Astrocyte (in vitro differentiated cells and primary cell): Measurements from ENCODE around the gene DLG1. TPM values are rescaled to one million over a fixed set of nuclear protein-coding genes. Genes with fewer than 3 reads are reported as not detected.

ENCODE experiments used
- DNase-seq: peaks from one replicate; pipeline ENCODE4 v3.0.0-alpha.2; 2010; ENCODE audit warnings: low read depth
- FAIRE-seq: peaks from 2 replicates; lab custom pipeline; 2011; peaks lifted over from hg19 to GRCh38; lab: Jason Lieb, UNC
- H2AFZ ChIP-seq: 2 replicates; pipeline ENCODE4 v1.6.0; 2012; ENCODE audit warnings: low read depth, low read length, inconsistent platforms
- H3K27ac ChIP-seq: 2 replicates; pipeline ENCODE4 v1.5.1; 2011; ENCODE audit warnings: low read depth, low read length, inconsistent platforms
- H3K27me3 ChIP-seq: 2 replicates; pipeline ENCODE4 v1.6.0; 2011; ENCODE audit warnings: low read length, inconsistent platforms; ENCODE audit not compliant: insufficient read depth
- H3K36me3 ChIP-seq: 2 replicates; pipeline ENCODE4 v1.5.1; 2011; ENCODE audit warnings: low read length, inconsistent platforms; ENCODE audit not compliant: insufficient read depth
- H3K4me1 ChIP-seq: 2 replicates; pipeline ENCODE4 v1.5.1; 2011; ENCODE audit warnings: low read length, inconsistent platforms; ENCODE audit not compliant: insufficient read depth
- H3K4me2 ChIP-seq: 2 replicates; pipeline ENCODE4 v1.6.0; 2012; ENCODE audit warnings: low read length, inconsistent platforms
- H3K4me3 ChIP-seq: 2 replicates; pipeline ENCODE4 v1.5.1; 2011; ENCODE audit warnings: low read depth, mild to moderate bottlenecking, low read length, inconsistent platforms; ENCODE audit not compliant: insufficient read depth
- H3K79me2 ChIP-seq: 2 replicates; pipeline ENCODE4 v1.6.0; 2012; ENCODE audit warnings: mild to moderate bottlenecking, low read length, inconsistent platforms; ENCODE audit not compliant: insufficient read depth
- H3K9ac ChIP-seq: 2 replicates; pipeline ENCODE4 v1.6.0; 2012; ENCODE audit warnings: mild to moderate bottlenecking, low read length, inconsistent platforms
- H3K9me3 ChIP-seq: 2 replicates; pipeline ENCODE4 v1.5.1; 2012; ENCODE audit warnings: low read depth, mild to moderate bottlenecking, low read length, inconsistent platforms; ENCODE audit not compliant: insufficient read depth
- H4K20me1 ChIP-seq: 2 replicates; pipeline ENCODE4 v1.6.0; 2012; ENCODE audit warnings: low read length, inconsistent platforms; ENCODE audit not compliant: insufficient read depth
- H3K27ac Mint-ChIP-seq: one replicate; pipeline ENCODE4 v1.8.0; 2021; ENCODE audit warnings: mild to moderate bottlenecking, mixed read lengths; ENCODE audit not compliant: unreplicated experiment
- H3K27me3 Mint-ChIP-seq: one replicate; pipeline ENCODE4 v1.8.0; 2021; ENCODE audit warnings: low read depth, mixed read lengths; ENCODE audit not compliant: unreplicated experiment
- H3K36me3 Mint-ChIP-seq: one replicate; pipeline ENCODE4 v1.8.0; 2021; ENCODE audit warnings: low read depth, mixed read lengths; ENCODE audit not compliant: unreplicated experiment
- H3K4me1 Mint-ChIP-seq: one replicate; pipeline ENCODE4 v1.8.0; 2021; ENCODE audit warnings: low read depth, mixed read lengths; ENCODE audit not compliant: unreplicated experiment
- H3K4me3 Mint-ChIP-seq: one replicate; pipeline ENCODE4 v1.8.0; 2021; ENCODE audit warnings: mild to moderate bottlenecking, moderate library complexity, mixed read lengths; ENCODE audit not compliant: unreplicated experiment
- H3K9me3 Mint-ChIP-seq: one replicate; pipeline ENCODE4 v1.8.0; 2021; ENCODE audit warnings: mild to moderate bottlenecking, mixed read lengths; ENCODE audit not compliant: unreplicated experiment
- EZH2 ChIP-seq: IDR thresholded peaks from 2 replicates; pipeline ENCODE4 v1.6.1; 2012; ENCODE audit warnings: mild to moderate bottlenecking, low read length, inconsistent platforms; ENCODE audit not compliant: insufficient read depth
- total RNA-seq: library from RNA; stranded (reverse); gene quantifications from 2 replicates; pipeline ENCODE4 v1.2.1, GENCODE V29; 2021
- TF ChIP-seq, protein P1 (sequence below): IDR thresholded peaks from 2 replicates; pipeline ENCODE4 v1.5.1; 2011; ENCODE audit warnings: low read depth, mild to moderate bottlenecking, inconsistent platforms, low read length, moderate library complexity; ENCODE audit not compliant: insufficient read depth

The DLG1 gene
- total RNA-seq, 1 donor from 2014 or later = 210 TPM

DNA sequence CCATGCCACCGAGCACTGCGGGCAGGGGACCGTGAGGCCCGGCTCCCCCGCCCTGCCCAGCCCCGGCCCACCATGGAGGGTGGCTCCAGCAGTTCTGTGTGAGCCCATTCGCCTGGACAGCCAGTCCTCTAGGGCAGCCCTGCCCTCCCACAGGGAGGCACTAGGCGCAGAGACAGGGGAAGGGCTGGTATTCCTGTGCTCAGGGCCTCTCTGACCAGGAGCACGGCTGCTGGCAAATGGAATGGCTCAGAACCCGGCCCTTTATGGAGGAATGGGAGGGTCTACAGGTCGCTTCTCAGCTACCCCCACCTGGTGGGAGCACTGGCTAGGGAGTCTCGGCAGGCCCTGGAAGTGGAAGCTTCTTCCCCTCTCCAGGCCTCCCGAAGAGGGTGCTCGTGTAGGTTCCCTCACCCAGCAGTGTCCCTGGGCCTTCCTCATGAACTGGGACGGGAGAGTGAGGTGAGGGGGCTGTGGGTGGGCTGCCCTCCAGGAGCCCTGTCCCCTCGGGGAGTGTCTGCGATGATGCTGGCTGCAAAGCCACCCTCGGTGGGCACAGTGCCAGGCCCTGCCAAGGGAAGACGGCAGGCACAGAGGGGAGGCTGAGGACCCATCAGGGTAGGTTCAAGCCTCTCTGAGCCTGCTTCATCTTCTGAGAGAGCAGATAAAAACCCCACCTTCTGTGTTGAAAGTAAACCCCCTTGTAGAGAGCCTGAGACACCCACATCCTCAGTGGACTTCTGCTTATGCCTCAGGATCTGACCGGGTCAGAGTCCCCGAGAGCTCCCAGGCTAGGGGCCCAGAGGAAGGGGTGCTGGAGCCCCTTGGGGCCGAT, 270.3 kb downstream of the DLG1 start:
- no peak for DNase-seq
- peaks cover 24% of the 10 kb centered on the region for H3K27me3 Mint-ChIP-seq
- H3K4me3 ChIP-seq = no peak overlapping the region
- FAIRE-seq = no peak
- no peaks in the 10 kb centered on the region for H3K9me3 Mint-ChIP-seq
- H3K9ac ChIP-seq = no peak overlapping the region
- no peaks in the 10 kb centered on the region for H3K36me3 ChIP-seq
- no peak for TF ChIP-seq EZH2
- TF ChIP-seq, protein P1, sequence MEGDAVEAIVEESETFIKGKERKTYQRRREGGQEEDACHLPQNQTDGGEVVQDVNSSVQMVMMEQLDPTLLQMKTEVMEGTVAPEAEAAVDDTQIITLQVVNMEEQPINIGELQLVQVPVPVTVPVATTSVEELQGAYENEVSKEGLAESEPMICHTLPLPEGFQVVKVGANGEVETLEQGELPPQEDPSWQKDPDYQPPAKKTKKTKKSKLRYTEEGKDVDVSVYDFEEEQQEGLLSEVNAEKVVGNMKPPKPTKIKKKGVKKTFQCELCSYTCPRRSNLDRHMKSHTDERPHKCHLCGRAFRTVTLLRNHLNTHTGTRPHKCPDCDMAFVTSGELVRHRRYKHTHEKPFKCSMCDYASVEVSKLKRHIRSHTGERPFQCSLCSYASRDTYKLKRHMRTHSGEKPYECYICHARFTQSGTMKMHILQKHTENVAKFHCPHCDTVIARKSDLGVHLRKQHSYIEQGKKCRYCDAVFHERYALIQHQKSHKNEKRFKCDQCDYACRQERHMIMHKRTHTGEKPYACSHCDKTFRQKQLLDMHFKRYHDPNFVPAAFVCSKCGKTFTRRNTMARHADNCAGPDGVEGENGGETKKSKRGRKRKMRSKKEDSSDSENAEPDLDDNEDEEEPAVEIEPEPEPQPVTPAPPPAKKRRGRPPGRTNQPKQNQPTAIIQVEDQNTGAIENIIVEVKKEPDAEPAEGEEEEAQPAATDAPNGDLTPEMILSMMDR = no peak
- peak overlapping the region; percentile 77 for H3K4me3 Mint-ChIP-seq
- H4K20me1 ChIP-seq = no peaks in the 10 kb centered on the region
- peaks cover 9% of the 10 kb centered on the region for H3K36me3 Mint-ChIP-seq
- no peaks in the 10 kb centered on the region for H3K79me2 ChIP-seq
- H3K27ac ChIP-seq = no peak overlapping the region
- peak overlapping the region; percentile 7 for H3K27ac Mint-ChIP-seq
- H2AFZ ChIP-seq = no peak overlapping the region
- peak overlapping the region; percentile 67 for H3K4me2 ChIP-seq
- H3K27me3 ChIP-seq = peaks cover 4% of the 10 kb centered on the region
- no peaks in the 10 kb centered on the region for H3K9me3 ChIP-seq
- H3K4me1 Mint-ChIP-seq = peaks cover 14% of the 10 kb centered on the region
- H3K4me1 ChIP-seq = peaks cover 24% of the 10 kb centered on the region

DNA sequence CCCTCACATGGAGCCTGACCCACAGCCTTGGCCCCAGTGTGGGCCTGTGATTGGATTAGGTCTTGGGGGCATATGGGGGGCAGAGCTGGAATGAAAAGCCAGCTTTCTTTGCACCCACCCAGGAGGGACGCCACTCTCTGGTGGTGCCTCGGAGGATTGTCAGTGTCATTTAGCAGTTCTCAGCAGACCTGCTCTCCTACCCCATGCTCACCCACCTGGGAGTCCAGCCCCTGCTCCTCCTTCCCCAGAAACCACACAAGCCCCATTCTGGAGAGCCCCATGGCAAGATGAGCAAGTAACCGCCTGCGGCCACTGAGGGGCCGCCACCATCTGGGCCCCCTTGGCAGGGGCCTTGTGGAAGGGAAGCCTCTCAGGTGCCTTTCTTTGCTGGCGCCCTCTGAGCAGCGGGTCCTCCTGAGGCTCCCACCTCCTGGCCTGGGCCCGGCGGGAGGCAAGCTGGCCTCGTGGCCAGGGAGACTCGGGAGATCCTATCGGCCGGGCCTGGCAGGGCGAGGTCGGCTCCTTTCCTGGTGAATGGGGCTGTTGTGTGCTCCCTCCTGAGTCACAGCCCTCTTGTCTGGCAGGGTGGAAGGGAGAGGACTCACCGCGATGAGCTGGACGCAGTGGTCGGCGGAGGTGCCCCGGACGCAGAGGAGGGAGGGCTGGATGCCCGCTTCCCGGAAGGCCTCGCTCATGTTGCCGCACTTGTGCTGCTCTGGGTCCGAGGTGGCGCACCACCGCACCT, 271.1 kb downstream of the DLG1 start:
- no peaks in the 10 kb centered on the region for H3K79me2 ChIP-seq
- H3K9ac ChIP-seq = no peak overlapping the region
- no peak for TF ChIP-seq EZH2
- TF ChIP-seq, protein P1 = no peak
- Mint-ChIP-seq H3K9me3 (no peaks in the 10 kb centered on the region), H3K27me3 (peaks cover 24% of the 10 kb centered on the region), H3K27ac (peak overlapping the region; percentile 12), H3K36me3 (peaks cover 9% of the 10 kb centered on the region), H3K4me3 (no peak overlapping the region), H3K4me1 (peaks cover 14% of the 10 kb centered on the region)
- FAIRE-seq (no peak), DNase-seq (peak; percentile 54)
- no peaks in the 10 kb centered on the region for H3K36me3 ChIP-seq
- no peak overlapping the region for H3K27ac ChIP-seq
- H3K4me1 ChIP-seq = peaks cover 24% of the 10 kb centered on the region
- H3K27me3 ChIP-seq = peaks cover 9% of the 10 kb centered on the region
- H3K4me3 ChIP-seq = no peak overlapping the region
- H4K20me1 ChIP-seq = no peaks in the 10 kb centered on the region
- H3K9me3 ChIP-seq = no peaks in the 10 kb centered on the region
- no peak overlapping the region for H3K4me2 ChIP-seq
- no peak overlapping the region for H2AFZ ChIP-seq
